Chondrocyte (in vitro differentiated cells): Measurements from ENCODE around the gene CDC42BPB. TPM values are rescaled to one million over a fixed set of nuclear protein-coding genes. Genes with fewer than 3 reads are reported as not detected.

Source experiments
- DNase-seq: peaks from one replicate; pipeline ENCODE4 v3.0.0; 2021; ENCODE audit warnings: mixed read lengths, low spot score
- H3K27ac Mint-ChIP-seq: one replicate; pipeline ENCODE4 v1.8.0; 2021; ENCODE audit warnings: mild to moderate bottlenecking, moderate library complexity, mixed read lengths; ENCODE audit not compliant: unreplicated experiment
- H3K27me3 Mint-ChIP-seq: 2 replicates; pipeline ENCODE4 v1.8.0; 2021; ENCODE audit warnings: low read depth, mixed read lengths
- H3K36me3 Mint-ChIP-seq: 2 replicates; pipeline ENCODE4 v1.8.0; 2021; ENCODE audit warnings: low read depth, mixed read lengths
- H3K4me1 Mint-ChIP-seq: 2 replicates; pipeline ENCODE4 v1.8.0; 2021; ENCODE audit warnings: low read depth, mild to moderate bottlenecking, mixed read lengths
- H3K4me3 Mint-ChIP-seq: one replicate; pipeline ENCODE4 v1.8.0; 2021; ENCODE audit warnings: mild to moderate bottlenecking, moderate library complexity, mixed read lengths; ENCODE audit not compliant: unreplicated experiment
- H3K9me3 Mint-ChIP-seq: 2 replicates; pipeline ENCODE4 v1.8.0; 2021; ENCODE audit warnings: low read depth, mixed read lengths
- total RNA-seq: library from RNA; stranded (reverse); gene quantifications from 3 replicates; pipeline ENCODE4 v1.2.1, GENCODE V29; 2021
- TF ChIP-seq, protein P1 (sequence below): fragments of 200-600 bp; sonication (generic); IDR thresholded peaks from 2 replicates; pipeline ENCODE4 v1.5.0; 2021; ENCODE audit warnings: antibody characterized with exemption, mild to moderate bottlenecking, moderate library complexity

The CDC42BPB gene
- total RNA-seq, 1 donor from 2014 or later: 106 TPM

DNA sequence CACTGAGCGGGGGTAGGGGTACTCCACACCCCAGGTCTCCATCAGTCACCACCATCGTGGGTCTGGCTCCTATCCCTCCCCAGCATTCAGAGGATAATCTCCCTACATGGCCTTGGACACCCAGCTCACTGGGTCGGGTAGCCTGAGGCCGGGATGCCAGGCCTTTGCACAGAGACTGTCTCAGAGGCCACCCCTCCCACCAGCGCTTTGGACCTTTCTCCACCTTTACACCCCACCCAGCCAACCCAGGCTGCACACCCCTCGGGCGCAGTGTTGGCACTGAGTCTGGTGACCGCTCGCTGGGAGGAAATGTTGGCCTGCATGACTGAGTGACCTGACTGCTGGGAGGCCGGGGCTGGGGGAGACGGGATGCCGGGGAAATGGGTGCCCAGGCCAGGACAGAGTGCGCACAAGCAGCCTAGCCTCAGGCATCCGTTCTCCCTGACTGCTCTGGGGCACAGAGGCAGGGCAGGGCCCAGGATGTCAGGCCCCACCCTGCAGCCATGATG, 16.1 kb upstream of the CDC42BPB start:
- Mint-ChIP-seq H3K4me3 (no peak overlapping the region), H3K27ac (peak overlapping the region; percentile 69), H3K27me3 (no peaks in the 10 kb centered on the region), H3K4me1 (peaks cover 14% of the 10 kb centered on the region), H3K9me3 (no peaks in the 10 kb centered on the region), H3K36me3 (no peaks in the 10 kb centered on the region)
- TF ChIP-seq, protein P1, sequence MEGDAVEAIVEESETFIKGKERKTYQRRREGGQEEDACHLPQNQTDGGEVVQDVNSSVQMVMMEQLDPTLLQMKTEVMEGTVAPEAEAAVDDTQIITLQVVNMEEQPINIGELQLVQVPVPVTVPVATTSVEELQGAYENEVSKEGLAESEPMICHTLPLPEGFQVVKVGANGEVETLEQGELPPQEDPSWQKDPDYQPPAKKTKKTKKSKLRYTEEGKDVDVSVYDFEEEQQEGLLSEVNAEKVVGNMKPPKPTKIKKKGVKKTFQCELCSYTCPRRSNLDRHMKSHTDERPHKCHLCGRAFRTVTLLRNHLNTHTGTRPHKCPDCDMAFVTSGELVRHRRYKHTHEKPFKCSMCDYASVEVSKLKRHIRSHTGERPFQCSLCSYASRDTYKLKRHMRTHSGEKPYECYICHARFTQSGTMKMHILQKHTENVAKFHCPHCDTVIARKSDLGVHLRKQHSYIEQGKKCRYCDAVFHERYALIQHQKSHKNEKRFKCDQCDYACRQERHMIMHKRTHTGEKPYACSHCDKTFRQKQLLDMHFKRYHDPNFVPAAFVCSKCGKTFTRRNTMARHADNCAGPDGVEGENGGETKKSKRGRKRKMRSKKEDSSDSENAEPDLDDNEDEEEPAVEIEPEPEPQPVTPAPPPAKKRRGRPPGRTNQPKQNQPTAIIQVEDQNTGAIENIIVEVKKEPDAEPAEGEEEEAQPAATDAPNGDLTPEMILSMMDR: no peak
- DNase-seq: peak; percentile 86

GRCh38 chr14:103072595-103073366, 15.4 kb upstream of the CDC42BPB start:
- peak overlapping the region; percentile 69 for H3K27ac Mint-ChIP-seq
- H3K4me1 Mint-ChIP-seq: peaks cover 14% of the 10 kb centered on the region
- H3K4me3 Mint-ChIP-seq: no peak overlapping the region
- no peaks in the 10 kb centered on the region for H3K36me3 Mint-ChIP-seq
- peak; percentile 91 for DNase-seq
- H3K27me3 Mint-ChIP-seq: no peaks in the 10 kb centered on the region
- H3K9me3 Mint-ChIP-seq: no peaks in the 10 kb centered on the region
- TF ChIP-seq, protein P1: no peak

GRCh38 chr14:103071544-103072251, 14.3 kb upstream of the CDC42BPB start:
- Mint-ChIP-seq H3K27me3 (no peaks in the 10 kb centered on the region), H3K27ac (no peak overlapping the region), H3K4me1 (peaks cover 22% of the 10 kb centered on the region), H3K9me3 (no peaks in the 10 kb centered on the region), H3K4me3 (no peak overlapping the region), H3K36me3 (no peaks in the 10 kb centered on the region)
- DNase-seq: no peak
- TF ChIP-seq, protein P1: no peak

GRCh38 chr14:103070971-103071542, 13.7 kb upstream of the CDC42BPB start:
- Mint-ChIP-seq H3K9me3 (no peaks in the 10 kb centered on the region), H3K27ac (no peak overlapping the region), H3K36me3 (no peaks in the 10 kb centered on the region), H3K27me3 (no peaks in the 10 kb centered on the region), H3K4me1 (peaks cover 22% of the 10 kb centered on the region), H3K4me3 (no peak overlapping the region)
- DNase-seq: no peak
- TF ChIP-seq, protein P1: no peak

DNA sequence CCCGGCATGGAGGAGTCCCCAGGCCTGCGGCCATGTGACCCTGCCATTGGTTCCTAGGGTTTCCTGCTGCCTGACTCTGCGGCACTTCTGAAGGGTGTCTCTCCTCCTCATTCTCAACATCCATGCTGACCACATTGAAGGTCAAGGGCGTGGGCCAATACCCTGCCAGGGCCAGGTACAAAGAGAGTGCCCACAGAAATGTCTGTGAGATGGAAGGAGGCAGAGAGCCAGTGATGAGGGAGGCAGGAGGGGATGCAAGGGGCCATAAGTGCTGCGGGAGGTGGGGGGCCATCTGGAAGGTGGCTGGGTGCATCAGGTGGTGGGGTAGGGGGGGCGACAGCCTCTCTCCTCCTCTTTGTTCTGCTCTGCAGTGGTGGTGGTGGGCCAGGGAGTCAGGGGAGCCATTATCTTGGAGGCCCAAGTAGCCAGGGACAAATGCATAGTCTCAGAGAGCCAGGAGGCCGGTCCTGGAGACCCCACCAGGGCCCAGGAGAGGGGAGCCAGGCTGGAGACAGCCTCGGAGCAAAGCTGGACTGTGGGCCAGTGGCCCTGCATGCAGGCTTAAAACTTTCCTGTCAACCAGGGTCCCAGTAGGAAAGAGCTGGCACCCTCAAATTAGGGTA, 13.0 kb upstream of the CDC42BPB start:
- H3K27me3 Mint-ChIP-seq: no peaks in the 10 kb centered on the region
- TF ChIP-seq, protein P1: no peak
- peaks cover 22% of the 10 kb centered on the region for H3K4me1 Mint-ChIP-seq
- H3K4me3 Mint-ChIP-seq: no peak overlapping the region
- H3K9me3 Mint-ChIP-seq: no peaks in the 10 kb centered on the region
- no peak for DNase-seq
- no peak overlapping the region for H3K27ac Mint-ChIP-seq
- no peaks in the 10 kb centered on the region for H3K36me3 Mint-ChIP-seq
